Measurements from ENCODE around the gene SASS6.

Gene SASS6

GRCh38 chr1:100073531-100073930 is 59.2 kb downstream of the SASS6 start:
- DNase-seq (ENCODE audit: low read depth in 1 of 2, low spot score in 1 of 2) = no peak
- no peaks in the 10 kb centered on the region for H3K27me3 ChIP-seq (ENCODE audit: insufficient read depth, poor library complexity, severe bottlenecking)
- H3K4me3 ChIP-seq (replicated peaks; ENCODE audit: insufficient read depth, low read length) = no peak overlapping the region
- no peak overlapping the region for H3K27ac ChIP-seq (replicated peaks)
- TF ChIP-seq GABPA (IDR thresholded peaks at IDR 0.05; ENCODE audit: low read depth) (no peak), POLR2AphosphoS5 (IDR thresholded peaks at IDR 0.05; ENCODE audit: low read depth) (no peak), CTCF (IDR thresholded peaks at IDR 0.05; ENCODE audit: insufficient read depth, low read length) (no peak), SPI1 (IDR thresholded peaks at IDR 0.05; ENCODE audit: borderline replicate concordance, low read depth) (no peak), REST (IDR thresholded peaks at IDR 0.05; ENCODE audit: insufficient replicate concordance, low read depth) (no peak)

GRCh38 chr1:100070201-100070939 is 62.4 kb downstream of the SASS6 start:
- Histone ChIP-seq H3K27ac (replicated peaks) (no peak overlapping the region), H3K27me3 (ENCODE audit: insufficient read depth, poor library complexity, severe bottlenecking) (no peaks in the 10 kb centered on the region), H3K4me3 (replicated peaks; ENCODE audit: insufficient read depth, low read length) (no peak overlapping the region)
- TF ChIP-seq GABPA (IDR thresholded peaks at IDR 0.05; ENCODE audit: low read depth) (no peak), REST (IDR thresholded peaks at IDR 0.05; ENCODE audit: insufficient replicate concordance, low read depth) (no peak), CTCF (IDR thresholded peaks at IDR 0.05; ENCODE audit: insufficient read depth, low read length) (no peak), POLR2AphosphoS5 (IDR thresholded peaks at IDR 0.05; ENCODE audit: low read depth) (no peak), SPI1 (IDR thresholded peaks at IDR 0.05; ENCODE audit: borderline replicate concordance, low read depth) (no peak)
- DNase-seq (ENCODE audit: low read depth in 1 of 2, low spot score in 1 of 2) = no peak

- TF ChIP-seq REST (IDR thresholded peaks at IDR 0.05; ENCODE audit: insufficient replicate concordance, low read depth) = no peak
- Histone ChIP-seq H3K4me3 (replicated peaks; ENCODE audit: insufficient read depth, low read length) (no peak overlapping the region), H3K27ac (replicated peaks) (no peak overlapping the region; the same call in 1 of the 2 replicates), H3K27me3 (ENCODE audit: insufficient read depth, poor library complexity, severe bottlenecking) (no peaks in the 10 kb centered on the region)
- DNase-seq (ENCODE audit: low read depth in 1 of 2, low spot score in 1 of 2) = no peak
These were observed 66.8 kb downstream of the SASS6 start for GRCh38 chr1:100065969-100066227.

All from HL-60 (cell line).